ENCODE measurements around the gene SNW1. TPM values are rescaled to one million over a fixed set of nuclear protein-coding genes. Genes with fewer than 3 reads are reported as not detected.

SNW1 gene
- total RNA-seq (100 to 1,000 TPM; 121 TPM), polyA plus RNA-seq (78.0 TPM)

DNA sequence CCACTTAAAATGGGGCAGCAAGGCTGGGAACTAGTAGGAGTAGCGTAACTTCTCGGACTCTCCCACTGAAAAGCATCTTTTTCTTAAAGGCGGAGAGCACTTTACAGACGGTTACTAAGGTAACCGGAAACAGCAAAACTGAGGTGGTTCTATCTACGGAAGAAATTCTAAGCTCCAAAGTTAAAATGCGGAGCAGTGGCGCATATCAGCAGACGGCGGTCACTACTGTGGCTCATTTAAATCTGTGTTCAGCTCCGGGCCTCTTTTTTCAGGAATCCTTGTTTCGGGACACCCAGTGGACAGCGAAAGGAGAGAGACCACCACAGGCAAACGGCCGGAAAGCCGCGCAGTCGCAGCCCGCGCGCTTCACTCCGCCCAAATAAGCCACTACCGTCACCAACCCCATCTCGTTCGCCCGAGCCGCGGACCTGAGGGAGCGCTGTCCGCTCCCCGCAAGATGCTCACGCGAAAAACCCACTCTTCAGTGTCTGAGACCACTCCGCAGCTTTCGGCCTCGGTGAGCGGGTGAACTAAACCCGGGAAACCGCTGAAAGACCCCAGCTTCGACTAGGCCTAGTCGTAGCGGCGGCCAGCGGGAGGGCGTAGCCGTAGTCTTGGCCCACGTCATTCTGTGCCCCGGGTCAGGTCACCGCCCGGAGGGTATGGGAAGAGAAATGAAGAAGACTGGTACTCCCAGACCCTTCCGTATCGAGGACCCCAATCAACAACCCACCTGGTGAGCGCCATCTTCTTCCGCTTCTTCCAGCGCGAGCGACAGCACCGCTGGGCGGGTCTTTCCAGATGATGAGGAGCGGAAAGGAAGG, at the start of gene SNW1:
SNW1 (minus strand) TSS at position 776 of the 824 bp plus-strand sequence; CDS start at position 747, 29 bp downstream.
- Histone ChIP-seq H3K27me3 (ENCODE audit: insufficient read depth, low read length, poor library complexity, severe bottlenecking) (no peaks in the 10 kb centered on the region), H3K36me3 (ENCODE audit: insufficient read depth, low read length) (no peaks in the 10 kb centered on the region), H3K4me3 (ENCODE audit: low read length) (peak within 1 kb of the TSS; percentile 97), H3K9me3 (ENCODE audit: low read length) (no peaks in the 10 kb centered on the region), H3K27ac (ENCODE audit: low read depth, low read length) (peak within 1 kb of the TSS; percentile 99), H3K4me1 (ENCODE audit: insufficient read depth, low read length) (peaks cover 43% of the 10 kb centered on the region)
- POLR2A ChIA-PET = interaction anchor here (0.6 to 1.4 kb wide), 4 partner anchors 10 to 481 kb away, joined by 3 to 4 read pairs (median 4); partner anchors contain the start of genes ALKBH1 and SLIRP
- Mint-ChIP-seq H3K27ac (peak within 1 kb of the TSS; percentile 96 to 99 (median 98)), H3K9me3 (no peaks in the 10 kb centered on the region), H3K36me3 (peaks cover 0 to 38% (median 3%) of the 10 kb centered on the region in 3 donors), H3K4me3 (peak within 1 kb of the TSS; percentile 95 to 99 (median 96)), H3K4me1 (peaks cover 43 to 60% (median 48%) of the 10 kb centered on the region in 3 donors), H3K27me3 (no peaks in the 10 kb centered on the region)
- CTCF ChIA-PET = interaction anchor here (1.0 to 1.4 kb wide), 2 partner anchors 22 to 49 kb away, joined by 3 read pairs; no protein-coding TSS in a partner anchor
- peak; percentile 85 to 95 (median 89) for DNase-seq

DNA sequence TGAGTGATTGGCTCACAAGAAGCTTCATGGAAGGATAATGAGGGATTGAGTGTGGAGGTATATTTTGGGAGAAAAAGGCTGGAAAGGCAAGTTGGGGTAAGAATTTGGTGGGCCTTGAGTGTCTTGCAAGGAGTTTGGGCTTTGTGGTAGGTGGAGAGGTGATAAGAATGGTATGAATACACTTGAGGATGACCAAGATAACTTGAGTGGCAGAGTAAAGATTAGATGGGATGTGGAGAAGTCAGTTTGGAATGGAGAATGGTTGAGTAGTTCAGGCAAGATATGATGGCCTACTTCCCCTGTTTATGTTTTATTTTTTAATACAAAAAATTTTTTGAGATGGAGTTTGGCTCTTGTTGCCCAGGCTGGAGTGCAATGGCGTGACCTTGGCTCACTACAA, 48.1 kb upstream of the SNW1 start:
- H3K4me1 Mint-ChIP-seq = peaks cover 0 to 1% (median 0%) of the 10 kb centered on the region in 3 donors
- no peaks in the 10 kb centered on the region for H3K4me1 ChIP-seq (ENCODE audit: insufficient read depth, low read length)
- no peak overlapping the region for H3K4me3 Mint-ChIP-seq
- no peaks in the 10 kb centered on the region for H3K27me3 ChIP-seq (ENCODE audit: insufficient read depth, low read length, poor library complexity, severe bottlenecking)
- no peak for DNase-seq
- no peak overlapping the region for H3K4me3 ChIP-seq (ENCODE audit: low read length)
- H3K27ac Mint-ChIP-seq = peak overlapping the region in 1 of 8 donors; percentile 37
- H3K27me3 Mint-ChIP-seq = no peaks in the 10 kb centered on the region
- H3K36me3 Mint-ChIP-seq = peaks cover 0 to 2% (median 0%) of the 10 kb centered on the region in 3 donors
- no peaks in the 10 kb centered on the region for H3K9me3 ChIP-seq (ENCODE audit: low read length)
- H3K9me3 Mint-ChIP-seq = no peaks in the 10 kb centered on the region
- H3K36me3 ChIP-seq (ENCODE audit: insufficient read depth, low read length) = no peaks in the 10 kb centered on the region
- CTCF ChIA-PET = no interaction called here
- no peak overlapping the region for H3K27ac ChIP-seq (ENCODE audit: low read depth, low read length)
- POLR2A ChIA-PET = no interaction called here

DNA sequence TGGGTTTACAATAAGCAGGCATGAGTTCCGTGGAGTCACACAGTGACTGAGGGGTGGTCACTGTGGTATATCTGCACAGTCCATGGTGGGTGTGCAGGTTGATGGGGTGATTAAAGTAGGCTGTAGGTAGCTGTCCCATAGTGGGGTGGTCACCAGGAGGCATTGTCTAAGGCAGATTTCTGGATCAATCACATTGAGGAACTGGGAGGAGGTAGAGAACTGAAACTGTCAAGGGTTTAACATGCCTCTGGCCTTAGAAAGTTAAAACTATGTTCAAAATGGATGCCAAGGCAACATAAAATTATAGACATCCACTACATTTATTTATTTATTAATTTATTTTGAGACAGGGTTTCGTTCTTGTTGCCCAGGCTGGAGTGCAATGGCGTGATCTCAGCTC, 47.3 kb upstream of the SNW1 start:
- CTCF ChIA-PET = no interaction called here
- H3K27ac Mint-ChIP-seq = no peak overlapping the region
- POLR2A ChIA-PET = no interaction called here
- Histone ChIP-seq H3K27me3 (ENCODE audit: insufficient read depth, low read length, poor library complexity, severe bottlenecking) (no peaks in the 10 kb centered on the region), H3K36me3 (ENCODE audit: insufficient read depth, low read length) (no peaks in the 10 kb centered on the region), H3K4me1 (ENCODE audit: insufficient read depth, low read length) (no peaks in the 10 kb centered on the region), H3K9me3 (ENCODE audit: low read length) (no peaks in the 10 kb centered on the region), H3K27ac (ENCODE audit: low read depth, low read length) (no peak overlapping the region), H3K4me3 (ENCODE audit: low read length) (no peak overlapping the region)
- H3K4me3 Mint-ChIP-seq = no peak overlapping the region
- peaks cover 0 to 2% (median 0%) of the 10 kb centered on the region in 3 donors for H3K36me3 Mint-ChIP-seq
- H3K27me3 Mint-ChIP-seq = no peaks in the 10 kb centered on the region
- H3K9me3 Mint-ChIP-seq = no peaks in the 10 kb centered on the region
- DNase-seq = no peak
- H3K4me1 Mint-ChIP-seq = peaks cover 0 to 1% (median 0%) of the 10 kb centered on the region in 3 donors

DNA sequence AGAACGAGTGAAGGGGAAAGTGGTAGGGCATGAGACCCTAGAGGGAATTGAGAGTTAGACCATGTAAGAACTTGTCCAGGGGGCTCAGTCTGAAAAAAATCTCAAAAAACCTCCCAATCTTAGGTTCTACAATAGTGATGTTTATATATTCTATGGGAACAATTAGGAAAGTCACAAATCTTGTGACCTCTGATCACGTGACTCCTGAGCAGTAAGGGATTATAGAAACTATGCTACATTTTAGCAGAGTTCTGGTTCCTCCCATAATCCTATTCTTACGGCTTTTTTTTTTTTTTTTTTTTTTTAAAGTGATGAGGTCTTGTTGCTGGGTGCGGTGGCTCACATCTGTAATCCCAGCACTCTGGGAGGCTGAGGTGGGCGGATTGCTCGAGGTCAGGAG, 44.8 kb upstream of the SNW1 start:
- ChIA-PET POLR2A (no interaction called here), CTCF (no interaction called here)
- Histone ChIP-seq H3K4me1 (ENCODE audit: insufficient read depth, low read length) (no peaks in the 10 kb centered on the region), H3K27ac (ENCODE audit: low read depth, low read length) (no peak overlapping the region), H3K4me3 (ENCODE audit: low read length) (no peak overlapping the region), H3K9me3 (ENCODE audit: low read length) (no peaks in the 10 kb centered on the region), H3K36me3 (ENCODE audit: insufficient read depth, low read length) (no peaks in the 10 kb centered on the region), H3K27me3 (ENCODE audit: insufficient read depth, low read length, poor library complexity, severe bottlenecking) (no peaks in the 10 kb centered on the region)
- no peak overlapping the region for H3K4me3 Mint-ChIP-seq
- H3K4me1 Mint-ChIP-seq = peaks cover 1 to 7% (median 5%) of the 10 kb centered on the region in 3 donors
- no peak overlapping the region for H3K27ac Mint-ChIP-seq
- no peak for DNase-seq
- H3K36me3 Mint-ChIP-seq = peaks cover 0 to 2% (median 0%) of the 10 kb centered on the region in 3 donors
- H3K27me3 Mint-ChIP-seq = no peaks in the 10 kb centered on the region
- H3K9me3 Mint-ChIP-seq = no peaks in the 10 kb centered on the region

DNA sequence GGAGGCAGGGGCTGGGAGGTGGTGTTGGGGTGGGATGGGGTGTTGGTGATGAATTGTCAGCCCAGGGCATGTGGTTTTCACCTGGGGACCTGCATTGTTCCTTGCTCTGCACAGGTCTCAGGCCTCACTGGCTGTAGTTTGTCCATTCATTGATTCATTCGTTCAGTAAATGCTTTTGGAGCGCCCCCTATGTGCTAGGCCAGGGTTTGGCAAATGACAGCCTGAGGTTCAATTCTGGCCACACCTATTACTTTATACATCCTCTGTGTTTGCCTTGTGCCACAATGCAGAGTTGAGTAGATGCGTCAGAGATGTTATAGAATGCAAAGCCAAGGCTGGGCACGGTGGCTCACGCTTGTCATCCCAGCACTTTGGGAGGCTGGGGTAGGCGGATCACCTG, 43.6 kb upstream of the SNW1 start:
- Mint-ChIP-seq H3K27me3 (no peaks in the 10 kb centered on the region), H3K9me3 (no peaks in the 10 kb centered on the region)
- CTCF ChIA-PET = no interaction called here

DNA sequence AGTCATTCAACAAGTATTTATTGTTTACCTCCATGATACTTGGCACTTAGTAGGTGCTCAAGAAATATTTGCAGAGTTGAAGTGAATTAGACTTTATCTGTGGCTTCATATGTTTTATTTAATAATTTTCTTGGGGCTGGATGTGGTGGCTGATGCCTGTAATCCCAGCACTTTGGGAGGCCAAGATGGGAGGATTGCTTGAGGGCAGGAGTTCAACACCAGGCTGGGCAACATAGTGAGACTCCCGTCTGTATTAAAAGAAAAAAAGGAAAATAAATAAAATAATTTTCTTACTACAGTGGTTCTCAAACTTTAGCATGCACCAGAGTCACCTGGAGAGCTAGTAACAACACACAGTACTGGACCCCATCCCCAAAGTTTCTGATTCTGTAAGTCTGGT, 39.9 kb upstream of the SNW1 start:
- H3K4me3 Mint-ChIP-seq = peak overlapping the region; percentile 84 to 92 (median 86)
- H3K27ac ChIP-seq (ENCODE audit: low read depth, low read length) = peak overlapping the region; percentile 79
- ChIA-PET POLR2A (no interaction called here), CTCF (interaction anchor here (1.7 kb wide), 1 partner anchor 39 kb away, joined by 8 read pairs; no protein-coding TSS in a partner anchor)
- no peaks in the 10 kb centered on the region for H3K27me3 ChIP-seq (ENCODE audit: insufficient read depth, low read length, poor library complexity, severe bottlenecking)
- peaks cover 4% of the 10 kb centered on the region for H3K4me1 ChIP-seq (ENCODE audit: insufficient read depth, low read length)
- no peaks in the 10 kb centered on the region for H3K36me3 ChIP-seq (ENCODE audit: insufficient read depth, low read length)
- H3K9me3 Mint-ChIP-seq = no peaks in the 10 kb centered on the region
- no peaks in the 10 kb centered on the region for H3K27me3 Mint-ChIP-seq
- no peaks in the 10 kb centered on the region for H3K36me3 Mint-ChIP-seq
- H3K27ac Mint-ChIP-seq = peak overlapping the region in 6 of 8 donors; percentile 79 to 93 (median 88)
- peaks cover 10 to 15% (median 11%) of the 10 kb centered on the region in 3 donors for H3K4me1 Mint-ChIP-seq
- peak overlapping the region; percentile 69 for H3K4me3 ChIP-seq (ENCODE audit: low read length)
- no peak for DNase-seq
- no peaks in the 10 kb centered on the region for H3K9me3 ChIP-seq (ENCODE audit: low read length)

More for the DNA sequence above, 43.6 kb upstream of the SNW1 start:
- Mint-ChIP-seq H3K36me3 (peaks cover 0 to 2% (median 0%) of the 10 kb centered on the region in 3 donors), H3K4me1 (peaks cover 7 to 14% (median 10%) of the 10 kb centered on the region in 3 donors), H3K4me3 (no peak overlapping the region), H3K27ac (peak overlapping the region in 2 of 8 donors; percentile 1 to 74)
- POLR2A ChIA-PET = no interaction called here
- H3K27me3 ChIP-seq (ENCODE audit: insufficient read depth, low read length, poor library complexity, severe bottlenecking) = no peaks in the 10 kb centered on the region
- no peaks in the 10 kb centered on the region for H3K36me3 ChIP-seq (ENCODE audit: insufficient read depth, low read length)
- no peak for DNase-seq
- no peak overlapping the region for H3K4me3 ChIP-seq (ENCODE audit: low read length)
- no peaks in the 10 kb centered on the region for H3K9me3 ChIP-seq (ENCODE audit: low read length)
- H3K4me1 ChIP-seq (ENCODE audit: insufficient read depth, low read length) = peaks cover under 1% of the 10 kb centered on the region
- no peak overlapping the region for H3K27ac ChIP-seq (ENCODE audit: low read depth, low read length)

DNA sequence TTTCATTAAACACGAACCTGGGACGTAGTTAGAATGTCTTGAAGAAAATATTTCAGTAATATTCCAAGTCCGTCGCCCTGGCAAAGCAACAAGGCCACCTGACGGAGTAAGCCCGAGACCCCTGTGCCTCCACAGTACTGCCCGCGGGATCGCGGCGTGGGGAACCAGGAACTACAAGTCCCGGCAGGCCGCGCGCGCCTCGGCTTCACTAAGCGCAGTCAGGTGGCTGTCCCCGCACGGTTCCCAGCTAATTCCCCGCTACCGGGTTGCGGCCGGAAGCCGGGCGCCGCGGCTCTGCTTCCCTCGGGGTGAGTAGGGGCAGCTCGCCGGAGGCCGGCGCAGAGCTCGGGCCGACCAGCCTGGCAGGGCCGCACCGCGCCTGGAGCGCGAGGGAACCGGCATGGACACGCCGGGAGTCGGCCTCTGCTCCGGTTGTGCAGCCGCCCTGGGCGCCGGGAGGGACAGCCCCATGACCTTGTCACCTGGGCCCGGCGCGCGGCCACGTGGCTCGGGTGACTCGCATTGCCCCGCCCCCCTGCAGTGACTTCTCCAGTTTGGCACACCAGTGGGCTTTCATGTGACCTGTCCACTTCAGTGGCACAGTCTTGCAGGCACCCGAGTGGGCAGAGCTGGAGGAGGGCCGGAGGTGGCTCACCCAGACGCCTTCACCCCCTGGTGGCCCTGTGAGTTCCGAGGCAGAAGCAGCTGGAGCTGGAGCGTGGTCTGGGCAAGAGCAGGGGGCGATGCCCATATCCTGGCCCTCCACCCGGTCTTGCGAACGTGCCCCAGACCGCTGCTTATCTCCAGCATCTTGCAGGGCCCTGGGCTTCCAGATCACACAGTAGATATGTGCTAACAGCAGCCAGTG, 39.1 kb upstream of the SNW1 start, which contains the start of gene ADCK1:
ADCK1 (plus strand) TSS at position 247 of the 868 bp plus-strand sequence. CDS start 18,870 bp downstream, outside the sequence.
- ChIA-PET CTCF (interaction anchor here (0.7 to 1.7 kb wide), 3 partner anchors 10 to 43 kb away, joined by 3 to 8 read pairs (median 3); no protein-coding TSS in a partner anchor), POLR2A (interaction anchor here (1.1 kb wide), 2 partner anchors 342 to 479 kb away, joined by 3 read pairs; partner anchors contain the start of genes AHSA1, GSTZ1, POMT2 and VIPAS39)
- H3K4me1 ChIP-seq (ENCODE audit: insufficient read depth, low read length) = peaks cover 4% of the 10 kb centered on the region
- H3K4me3 ChIP-seq (ENCODE audit: low read length) = peak within 1 kb of the TSS; percentile 69
- Mint-ChIP-seq H3K27me3 (no peaks in the 10 kb centered on the region), H3K27ac (peak within 1 kb of the TSS; percentile 79 to 93 (median 88)), H3K9me3 (no peaks in the 10 kb centered on the region), H3K36me3 (no peaks in the 10 kb centered on the region), H3K4me3 (peak within 1 kb of the TSS; percentile 84 to 92 (median 86)), H3K4me1 (peaks cover 10 to 15% (median 11%) of the 10 kb centered on the region in 3 donors)
- peak; percentile 73 to 88 (median 81) for DNase-seq
- H3K9me3 ChIP-seq (ENCODE audit: low read length) = no peaks in the 10 kb centered on the region
- no peaks in the 10 kb centered on the region for H3K36me3 ChIP-seq (ENCODE audit: insufficient read depth, low read length)
- no peaks in the 10 kb centered on the region for H3K27me3 ChIP-seq (ENCODE audit: insufficient read depth, low read length, poor library complexity, severe bottlenecking)
- peak within 1 kb of the TSS; percentile 79 for H3K27ac ChIP-seq (ENCODE audit: low read depth, low read length)
